ENCODE measurements around the gene RTL1.

Gene RTL1

DNA sequence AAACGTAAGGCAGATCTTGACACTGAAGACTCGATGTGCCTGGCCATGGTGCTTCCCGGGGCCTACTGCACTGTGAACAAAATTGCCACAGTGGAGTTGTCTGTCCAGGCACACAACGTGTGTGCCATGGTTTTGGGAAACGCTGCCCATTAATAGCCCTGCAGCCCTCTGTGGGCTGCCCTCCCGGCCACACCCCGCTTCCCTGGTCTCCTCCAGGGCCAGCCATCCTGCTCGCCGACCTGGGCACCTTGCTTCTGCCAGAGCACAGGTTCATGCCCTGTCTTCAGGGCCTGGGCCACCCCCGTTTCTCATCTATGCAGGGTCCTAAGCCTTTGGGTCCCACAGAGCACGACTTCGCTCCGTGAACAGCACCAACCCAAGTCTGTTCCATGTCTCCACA lies 58.7 kb downstream of the RTL1 start:
- H3K36me3 Mint-ChIP-seq (ENCODE audit: low read depth), result no peaks in the 10 kb centered on the region
- no peaks in the 10 kb centered on the region for H3K27me3 Mint-ChIP-seq (ENCODE audit: low read depth)
- H3K9me3 Mint-ChIP-seq, result no peaks in the 10 kb centered on the region
- DNase-seq (ENCODE audit: low spot score), result no peak
- no peak overlapping the region for H3K4me3 Mint-ChIP-seq
- H3K4me1 Mint-ChIP-seq (ENCODE audit: low read depth), result no peaks in the 10 kb centered on the region
- no peak overlapping the region for H3K27ac Mint-ChIP-seq

DNA sequence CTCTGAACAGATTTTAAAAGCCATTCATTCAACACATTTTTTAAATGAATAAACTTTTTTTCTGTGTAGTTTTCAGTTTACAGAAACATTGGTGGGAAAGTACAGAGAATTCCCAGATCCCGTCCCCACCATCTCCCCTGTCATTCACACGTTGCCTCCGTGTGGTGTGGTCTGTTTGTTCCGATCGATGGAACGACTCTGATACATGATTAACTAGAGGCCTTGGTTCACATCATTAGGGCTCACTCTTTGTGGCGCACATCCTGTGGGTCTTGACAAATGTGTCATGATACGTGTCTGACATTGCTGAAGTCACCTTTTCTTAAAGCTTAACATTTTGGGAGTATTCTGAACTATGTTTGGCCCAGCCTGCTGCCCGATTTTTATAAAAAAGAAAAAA lies 59.1 kb downstream of the RTL1 start:
- Mint-ChIP-seq H3K4me3 (no peak overlapping the region), H3K27me3 (ENCODE audit: low read depth) (no peaks in the 10 kb centered on the region), H3K36me3 (ENCODE audit: low read depth) (no peaks in the 10 kb centered on the region), H3K9me3 (no peaks in the 10 kb centered on the region), H3K4me1 (ENCODE audit: low read depth) (no peaks in the 10 kb centered on the region), H3K27ac (no peak overlapping the region)
- DNase-seq (ENCODE audit: low spot score), result no peak

DNA sequence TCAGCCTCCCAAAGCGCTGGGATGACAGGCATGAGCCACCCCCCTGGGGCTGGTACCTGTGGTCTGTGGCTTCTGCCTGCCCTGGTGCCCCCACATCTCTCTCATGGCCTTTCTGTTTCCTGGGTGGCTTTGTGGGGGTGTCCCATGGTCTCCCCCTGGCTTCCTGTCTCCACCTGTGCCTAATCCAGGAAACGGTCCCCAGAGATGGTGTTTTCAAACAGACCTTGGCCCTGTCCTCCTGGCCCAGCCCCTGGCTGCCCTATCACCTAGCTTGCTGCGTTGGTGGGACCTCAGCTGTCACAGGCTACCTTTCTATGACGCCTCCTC lies 59.5 kb downstream of the RTL1 start:
- no peak for DNase-seq (ENCODE audit: low spot score)
- no peak overlapping the region for H3K4me3 Mint-ChIP-seq
- no peaks in the 10 kb centered on the region for H3K4me1 Mint-ChIP-seq (ENCODE audit: low read depth)
- no peaks in the 10 kb centered on the region for H3K27me3 Mint-ChIP-seq (ENCODE audit: low read depth)
- H3K36me3 Mint-ChIP-seq (ENCODE audit: low read depth), result no peaks in the 10 kb centered on the region
- no peak overlapping the region for H3K27ac Mint-ChIP-seq
- H3K9me3 Mint-ChIP-seq, result no peaks in the 10 kb centered on the region

DNA sequence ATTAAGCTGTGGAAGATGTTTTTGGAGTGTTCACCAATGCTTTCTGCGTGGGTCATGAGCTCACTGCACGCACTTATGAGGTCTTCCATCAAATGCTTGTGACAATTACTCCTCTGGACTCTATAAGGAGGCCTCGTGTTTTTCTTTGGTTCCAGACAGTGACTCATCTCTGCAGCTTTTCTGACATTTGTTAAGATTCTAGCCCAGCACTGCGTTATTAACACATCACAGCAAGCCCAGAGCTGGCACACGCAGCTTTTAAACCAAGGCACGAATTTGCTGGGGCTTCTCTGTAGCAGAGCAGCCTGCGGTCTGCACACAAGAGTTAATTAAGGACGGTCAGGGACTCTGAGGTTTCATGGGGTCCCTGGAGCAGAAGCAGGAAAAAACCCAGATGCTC lies 60.7 kb downstream of the RTL1 start:
- H3K27ac Mint-ChIP-seq, result no peak overlapping the region
- H3K9me3 Mint-ChIP-seq, result no peaks in the 10 kb centered on the region
- H3K4me3 Mint-ChIP-seq, result no peak overlapping the region
- H3K4me1 Mint-ChIP-seq (ENCODE audit: low read depth), result no peaks in the 10 kb centered on the region
- no peaks in the 10 kb centered on the region for H3K36me3 Mint-ChIP-seq (ENCODE audit: low read depth)
- no peak for DNase-seq (ENCODE audit: low spot score)
- no peaks in the 10 kb centered on the region for H3K27me3 Mint-ChIP-seq (ENCODE audit: low read depth)

DNA sequence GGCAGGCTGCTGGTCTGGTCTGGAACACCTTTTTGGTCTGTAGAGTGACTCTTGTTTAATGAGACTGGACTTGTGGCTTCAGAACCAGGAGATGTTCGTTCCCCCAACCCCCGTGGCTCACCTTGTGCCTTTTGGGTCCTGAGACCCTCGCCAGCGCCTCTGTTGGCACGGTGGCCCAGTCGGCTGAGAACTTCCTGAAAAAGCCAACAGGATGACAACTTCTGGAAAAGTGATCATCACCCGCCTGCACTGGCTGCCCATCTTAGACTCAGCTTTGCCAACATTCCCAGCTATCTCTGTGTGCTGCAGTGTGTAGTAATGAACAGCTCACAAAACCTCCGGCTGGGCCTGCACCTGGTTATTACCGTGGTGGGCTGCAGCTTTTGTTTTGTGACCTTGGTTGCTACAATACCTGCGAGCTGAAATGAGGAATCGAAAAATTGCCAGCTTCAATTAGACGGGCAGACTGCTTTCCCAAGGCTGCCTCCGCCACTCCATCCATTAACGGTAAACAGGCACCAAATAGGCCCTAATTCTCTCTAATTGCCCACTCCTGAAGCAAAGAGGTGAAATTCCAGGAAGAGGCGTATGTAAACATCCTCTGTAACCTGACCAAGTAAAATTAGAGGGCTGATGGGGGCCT lies 61.6 kb downstream of the RTL1 start:
- H3K4me3 Mint-ChIP-seq, result no peak overlapping the region
- no peak for DNase-seq (ENCODE audit: low spot score)
- H3K27me3 Mint-ChIP-seq (ENCODE audit: low read depth), result no peaks in the 10 kb centered on the region
- H3K9me3 Mint-ChIP-seq, result no peaks in the 10 kb centered on the region
- no peaks in the 10 kb centered on the region for H3K4me1 Mint-ChIP-seq (ENCODE audit: low read depth)
- no peaks in the 10 kb centered on the region for H3K36me3 Mint-ChIP-seq (ENCODE audit: low read depth)
- H3K27ac Mint-ChIP-seq, result no peak overlapping the region

DNA sequence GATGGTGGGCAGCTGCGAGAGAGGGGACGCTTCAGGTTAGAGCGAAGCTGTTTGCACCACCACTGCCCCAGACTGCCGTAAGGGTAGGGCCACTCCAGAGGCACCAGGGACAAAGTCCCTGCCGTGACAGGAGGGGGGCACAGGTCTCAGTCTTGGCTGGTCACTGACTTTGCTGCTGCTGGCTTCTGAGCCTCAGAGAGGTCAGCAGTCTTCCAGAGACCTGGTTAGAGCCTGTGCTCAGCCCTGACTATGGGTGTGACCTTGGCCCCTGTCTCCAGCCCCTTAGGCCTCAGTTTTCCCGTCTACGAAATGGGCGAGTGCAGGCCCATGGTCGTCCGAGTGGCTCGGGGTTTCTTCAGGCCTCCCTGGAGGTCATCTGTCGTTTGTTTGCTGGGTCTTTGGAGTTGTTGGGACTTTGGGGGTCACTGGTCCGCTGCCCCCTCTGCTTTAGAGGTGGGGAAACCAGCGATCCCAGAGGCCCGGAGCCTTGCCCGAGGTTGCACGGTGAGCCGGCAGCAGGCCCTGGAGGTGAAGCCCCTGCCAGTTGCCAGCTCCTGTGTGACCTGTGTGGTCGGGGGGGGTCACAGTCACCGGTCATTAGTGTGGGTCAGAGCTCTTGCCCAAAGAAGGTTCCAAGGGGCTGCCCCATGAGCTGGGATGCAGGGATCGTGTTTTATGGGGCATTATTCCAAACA lies 62.3 kb downstream of the RTL1 start:
- no peaks in the 10 kb centered on the region for H3K36me3 Mint-ChIP-seq (ENCODE audit: low read depth)
- no peak overlapping the region for H3K27ac Mint-ChIP-seq
- no peaks in the 10 kb centered on the region for H3K27me3 Mint-ChIP-seq (ENCODE audit: low read depth)
- no peaks in the 10 kb centered on the region for H3K4me1 Mint-ChIP-seq (ENCODE audit: low read depth)
- no peak for DNase-seq (ENCODE audit: low spot score)
- H3K4me3 Mint-ChIP-seq, result no peak overlapping the region
- no peaks in the 10 kb centered on the region for H3K9me3 Mint-ChIP-seq

DNA sequence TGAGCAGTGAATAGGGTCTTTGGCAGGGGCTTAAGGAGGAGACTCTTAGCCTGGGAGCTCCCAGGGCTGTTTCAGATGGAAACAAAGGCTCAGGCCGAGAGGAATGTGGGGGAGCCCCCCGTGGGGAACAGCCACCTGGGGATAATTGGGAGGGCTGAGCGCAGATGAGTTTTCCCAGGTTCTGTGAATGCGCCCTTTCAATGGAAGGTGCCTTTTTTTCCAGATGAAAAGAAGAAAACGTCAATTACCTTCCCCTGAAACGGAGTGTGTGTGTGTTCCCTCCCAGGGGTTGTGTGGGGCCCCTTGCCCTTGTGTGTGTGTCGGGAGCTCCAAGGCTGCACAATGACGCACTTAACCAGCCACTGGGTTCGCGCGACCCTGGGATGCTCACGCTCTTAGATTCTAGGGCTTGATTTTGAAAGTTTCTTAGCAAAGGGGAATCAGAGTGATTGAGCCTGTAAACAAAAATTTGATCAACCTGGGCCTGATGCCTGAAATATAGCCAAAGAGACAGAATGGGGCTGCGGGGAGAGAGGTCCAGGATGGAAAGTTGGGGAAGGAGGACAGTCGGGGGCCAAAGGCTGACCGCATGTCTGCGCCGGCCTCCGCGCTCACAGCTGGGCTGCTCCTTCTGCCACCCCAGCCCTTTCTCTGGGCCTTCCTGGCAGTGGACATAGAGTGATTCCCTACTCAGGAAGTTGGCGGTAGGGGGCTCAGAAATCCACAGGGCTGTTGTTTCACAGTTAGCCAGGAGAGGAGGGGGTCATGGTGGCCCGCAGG lies 63.0 kb downstream of the RTL1 start:
- Mint-ChIP-seq H3K27ac (no peak overlapping the region), H3K4me3 (no peak overlapping the region), H3K27me3 (ENCODE audit: low read depth) (no peaks in the 10 kb centered on the region), H3K9me3 (no peaks in the 10 kb centered on the region), H3K36me3 (ENCODE audit: low read depth) (no peaks in the 10 kb centered on the region), H3K4me1 (ENCODE audit: low read depth) (no peaks in the 10 kb centered on the region)
- no peak for DNase-seq (ENCODE audit: low spot score)

DNA sequence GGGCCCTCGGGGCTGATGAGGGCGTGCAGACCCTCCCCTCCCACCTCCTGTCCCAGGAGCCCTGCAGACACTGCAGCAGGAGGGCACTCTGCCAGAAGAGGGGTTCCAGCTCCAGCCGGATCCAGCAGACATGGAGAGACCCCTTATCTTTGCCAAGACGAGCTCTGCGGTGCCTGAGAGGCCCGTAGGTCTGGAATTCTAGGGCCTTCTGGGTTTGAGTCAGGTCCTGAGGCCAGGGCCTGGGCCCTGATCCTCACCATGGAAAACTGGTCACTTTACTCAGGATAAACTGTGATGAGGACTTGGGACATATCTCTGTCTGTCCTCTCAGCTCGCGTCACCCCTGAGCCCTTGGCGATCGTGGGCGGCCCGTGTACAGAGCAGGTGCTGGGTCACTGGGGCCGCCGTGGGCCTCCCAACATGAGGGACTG lies 63.8 kb downstream of the RTL1 start:
- Mint-ChIP-seq H3K4me1 (ENCODE audit: low read depth) (no peaks in the 10 kb centered on the region), H3K27me3 (ENCODE audit: low read depth) (no peaks in the 10 kb centered on the region), H3K27ac (no peak overlapping the region), H3K9me3 (no peaks in the 10 kb centered on the region), H3K36me3 (ENCODE audit: low read depth) (no peaks in the 10 kb centered on the region), H3K4me3 (no peak overlapping the region)
- no peak for DNase-seq (ENCODE audit: low spot score)

DNA sequence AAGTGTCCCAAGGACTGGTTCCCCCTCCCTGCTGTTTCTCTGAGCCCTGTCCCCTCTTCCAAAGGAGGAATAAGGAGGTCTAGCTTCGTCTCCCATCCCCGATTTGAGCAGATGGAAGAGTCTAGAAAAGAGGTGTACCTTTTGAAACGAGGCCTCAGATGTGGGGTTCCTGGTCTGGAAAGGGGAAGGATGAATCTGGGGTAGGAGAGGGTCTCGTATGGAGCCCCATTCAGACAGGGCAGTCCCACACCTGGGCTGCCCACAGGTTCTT lies 64.3 kb downstream of the RTL1 start:
- no peaks in the 10 kb centered on the region for H3K27me3 Mint-ChIP-seq (ENCODE audit: low read depth)
- H3K36me3 Mint-ChIP-seq (ENCODE audit: low read depth), result no peaks in the 10 kb centered on the region
- no peak overlapping the region for H3K4me3 Mint-ChIP-seq
- H3K4me1 Mint-ChIP-seq (ENCODE audit: low read depth), result no peaks in the 10 kb centered on the region
- no peak overlapping the region for H3K27ac Mint-ChIP-seq
- DNase-seq (ENCODE audit: low spot score), result no peak
- no peaks in the 10 kb centered on the region for H3K9me3 Mint-ChIP-seq

DNA sequence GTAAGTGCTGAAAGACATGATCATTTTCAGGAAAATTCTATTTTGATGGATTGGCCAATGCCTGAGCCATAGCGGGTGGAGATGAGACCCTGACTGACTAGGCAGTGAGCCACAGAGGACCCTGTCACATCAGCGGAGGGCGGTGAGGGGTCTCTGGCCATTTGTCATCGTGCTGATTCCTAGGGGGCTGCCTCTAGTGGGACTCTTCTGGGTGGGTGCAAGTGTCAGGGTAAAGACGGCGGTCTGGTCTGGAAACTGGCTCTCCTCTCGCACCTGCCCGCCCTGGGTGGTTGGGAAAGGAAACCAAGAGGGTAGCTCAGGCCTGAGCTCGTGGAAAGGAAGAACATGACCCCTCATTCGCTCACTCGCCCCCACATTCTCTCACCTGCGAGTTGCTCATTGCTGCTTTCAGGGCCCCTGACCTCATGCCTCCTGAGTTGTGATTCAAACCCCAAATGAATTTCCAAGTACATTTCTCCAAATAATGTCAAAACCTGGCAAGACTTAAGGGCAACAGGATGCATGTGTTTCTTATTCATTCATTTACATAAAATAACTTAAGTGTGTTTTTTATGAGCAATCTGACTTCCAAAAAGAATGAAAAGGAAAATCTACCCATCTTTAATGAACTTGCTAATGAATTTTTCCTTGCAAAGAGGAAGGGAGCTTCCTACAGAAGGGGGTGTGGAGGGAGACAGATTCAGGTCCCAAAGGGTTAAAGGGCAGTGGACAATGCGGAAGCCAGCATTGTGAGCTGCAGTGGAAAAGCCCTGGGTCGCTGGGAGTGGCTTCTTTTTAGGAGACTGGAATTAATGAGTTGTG lies 64.8 kb downstream of the RTL1 start:
- no peaks in the 10 kb centered on the region for H3K4me1 Mint-ChIP-seq (ENCODE audit: low read depth)
- no peak for DNase-seq (ENCODE audit: low spot score)
- H3K27ac Mint-ChIP-seq, result no peak overlapping the region
- H3K4me3 Mint-ChIP-seq, result no peak overlapping the region
- no peaks in the 10 kb centered on the region for H3K36me3 Mint-ChIP-seq (ENCODE audit: low read depth)
- H3K9me3 Mint-ChIP-seq, result no peaks in the 10 kb centered on the region
- no peaks in the 10 kb centered on the region for H3K27me3 Mint-ChIP-seq (ENCODE audit: low read depth)

DNA sequence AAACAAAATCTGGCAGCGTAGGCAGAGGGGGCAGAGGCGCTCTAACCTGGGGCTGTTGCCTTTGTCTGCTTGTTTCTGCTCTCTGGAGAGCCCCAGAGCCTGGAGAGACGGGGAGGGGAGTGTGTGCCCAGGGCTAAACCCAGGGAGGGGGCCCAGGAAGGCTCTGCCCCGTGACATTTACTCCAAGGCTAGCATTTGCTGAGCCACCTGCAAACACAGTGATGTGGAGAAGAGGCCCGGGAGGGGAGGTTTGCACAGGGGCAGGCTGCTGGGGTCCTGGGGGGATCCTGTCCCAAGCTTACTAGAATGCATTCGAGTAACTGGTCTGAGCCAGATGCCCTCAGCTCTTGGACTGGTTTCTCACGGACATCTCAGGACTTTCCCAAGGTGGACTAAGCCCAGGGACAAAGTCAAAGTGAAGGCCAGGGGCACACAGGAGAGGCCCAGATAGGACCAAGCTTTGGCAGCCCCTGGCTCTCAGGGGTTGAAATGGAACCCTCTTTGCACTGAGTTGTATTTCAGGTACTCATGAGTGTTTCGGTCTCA lies 65.6 kb downstream of the RTL1 start:
- no peaks in the 10 kb centered on the region for H3K9me3 Mint-ChIP-seq
- DNase-seq (ENCODE audit: low spot score), result no peak
- H3K4me1 Mint-ChIP-seq (ENCODE audit: low read depth), result no peaks in the 10 kb centered on the region
- no peaks in the 10 kb centered on the region for H3K36me3 Mint-ChIP-seq (ENCODE audit: low read depth)
- no peak overlapping the region for H3K4me3 Mint-ChIP-seq
- H3K27me3 Mint-ChIP-seq (ENCODE audit: low read depth), result no peaks in the 10 kb centered on the region
- no peak overlapping the region for H3K27ac Mint-ChIP-seq

DNA sequence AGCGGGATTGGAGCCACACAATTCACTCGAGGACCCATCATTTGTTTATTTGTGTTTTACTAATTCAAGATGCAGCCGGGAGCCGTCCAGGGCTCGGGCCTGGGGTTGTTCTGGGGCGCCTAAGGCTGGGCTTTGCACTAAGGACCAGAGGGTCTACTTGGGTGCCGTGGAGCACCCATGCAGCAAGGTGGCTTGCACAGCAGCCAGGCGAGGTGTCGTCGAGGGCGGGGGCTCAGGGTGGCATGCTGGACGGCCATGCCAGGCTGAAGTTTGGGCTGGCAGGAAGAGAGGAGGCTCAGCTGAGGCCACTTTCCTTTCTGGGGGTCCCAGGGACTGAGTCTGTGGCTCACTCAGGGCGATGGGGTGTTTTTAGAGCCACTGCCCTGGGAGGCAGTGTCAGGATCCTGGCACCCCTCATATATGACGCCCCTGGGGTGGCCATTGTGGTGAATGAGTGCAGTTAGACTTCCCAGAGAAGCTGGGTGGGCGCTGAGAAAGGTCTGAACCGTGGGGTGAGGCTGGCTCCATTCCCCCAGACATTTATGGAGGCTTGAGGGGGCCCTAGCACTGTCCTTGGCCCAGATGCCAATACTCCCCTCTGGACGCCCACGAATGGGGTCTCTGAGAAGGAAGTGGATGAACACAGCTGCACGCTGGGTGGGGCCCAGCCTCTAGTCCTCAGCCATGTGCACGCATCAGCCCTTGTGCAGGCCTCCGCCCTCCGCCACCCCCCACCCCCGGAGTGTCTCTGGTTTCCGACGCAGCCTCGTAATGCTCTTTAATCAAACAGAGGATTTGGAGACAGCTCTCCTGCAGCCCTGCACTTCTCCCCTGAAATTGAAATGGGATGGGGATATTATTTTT lies 66.3 kb downstream of the RTL1 start:
- Mint-ChIP-seq H3K36me3 (ENCODE audit: low read depth) (no peaks in the 10 kb centered on the region), H3K9me3 (no peaks in the 10 kb centered on the region), H3K4me1 (ENCODE audit: low read depth) (no peaks in the 10 kb centered on the region), H3K27me3 (ENCODE audit: low read depth) (no peaks in the 10 kb centered on the region), H3K4me3 (no peak overlapping the region), H3K27ac (no peak overlapping the region)
- DNase-seq (ENCODE audit: low spot score), result no peak

DNA sequence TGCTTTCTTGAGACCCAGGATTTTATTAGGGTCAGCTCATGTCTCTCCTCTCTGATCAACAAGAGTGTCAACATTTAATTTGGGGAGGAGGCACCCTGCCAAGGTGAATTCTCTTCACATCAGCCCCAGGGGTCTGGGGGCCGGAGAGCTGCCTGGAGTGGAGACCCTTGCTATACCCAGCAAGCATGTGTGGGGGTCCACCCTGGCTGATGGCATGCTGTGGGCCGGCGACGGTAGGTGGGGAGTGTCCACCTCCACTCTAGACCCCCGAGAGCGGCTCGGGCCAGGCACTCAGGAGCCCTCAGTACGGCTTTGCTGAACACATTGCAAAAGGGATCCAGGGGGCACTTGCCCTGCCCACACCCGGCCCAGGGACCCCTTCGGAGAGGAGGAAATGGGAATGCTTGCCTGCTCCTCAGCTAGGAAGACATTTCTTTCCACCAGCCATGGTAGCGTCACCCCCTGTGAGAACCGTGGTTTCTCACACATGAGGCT lies 67.2 kb downstream of the RTL1 start:
- H3K4me1 Mint-ChIP-seq (ENCODE audit: low read depth), result no peaks in the 10 kb centered on the region
- H3K4me3 Mint-ChIP-seq, result no peak overlapping the region
- H3K27me3 Mint-ChIP-seq (ENCODE audit: low read depth), result no peaks in the 10 kb centered on the region
- H3K36me3 Mint-ChIP-seq (ENCODE audit: low read depth), result no peaks in the 10 kb centered on the region
- H3K9me3 Mint-ChIP-seq, result no peaks in the 10 kb centered on the region
- no peak overlapping the region for H3K27ac Mint-ChIP-seq
- DNase-seq (ENCODE audit: low spot score), result no peak
